T1000 (cell line): ENCODE results near the gene SPON1.
A peak's percentile ranks its signal among the peaks of the same experiment; 100 is the strongest.
"Not testable (repeated sequence)": the region's sequence is repeated elsewhere in the genome, so short reads cannot be mapped to it uniquely, and the experiment has no call there.

Experiments
- DNase-seq: peaks from one replicate; lab custom pipeline; 2025; ENCODE audit warnings: mixed read lengths; lab: John Stamatoyannopoulos, UW

The SPON1 gene

DNA sequence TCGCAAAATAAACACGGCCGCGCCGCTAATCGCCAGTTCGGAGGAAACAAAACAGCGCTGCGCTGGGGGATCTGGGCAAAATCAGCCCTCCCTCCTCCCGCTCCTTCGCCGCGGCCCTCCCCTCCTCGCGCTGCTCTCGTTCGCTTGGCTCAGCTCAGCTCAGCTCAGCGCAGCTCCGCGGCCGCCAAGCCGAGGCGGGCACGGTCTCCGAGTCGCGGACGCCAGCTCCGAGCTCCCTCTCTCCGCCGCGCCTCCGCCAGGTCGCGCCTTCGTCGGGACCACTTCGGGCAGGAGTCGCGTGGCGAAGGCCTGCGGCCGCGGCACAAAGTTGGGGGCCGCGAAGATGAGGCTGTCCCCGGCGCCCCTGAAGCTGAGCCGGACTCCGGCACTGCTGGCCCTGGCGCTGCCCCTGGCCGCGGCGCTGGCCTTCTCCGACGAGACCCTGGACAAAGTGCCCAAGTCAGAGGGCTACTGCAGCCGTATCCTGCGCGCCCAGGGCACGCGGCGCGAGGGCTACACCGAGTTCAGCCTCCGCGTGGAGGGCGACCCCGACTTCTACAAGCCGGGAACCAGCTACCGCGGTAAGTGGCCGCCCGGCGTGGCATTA is at the start of gene SPON1:
Gene SPON1, plus strand, starts transcription at position 162 of the 607 bp plus-strand sequence. Its CDS starts 182 bp downstream, at position 344.
- DNase-seq, result no peak

DNA sequence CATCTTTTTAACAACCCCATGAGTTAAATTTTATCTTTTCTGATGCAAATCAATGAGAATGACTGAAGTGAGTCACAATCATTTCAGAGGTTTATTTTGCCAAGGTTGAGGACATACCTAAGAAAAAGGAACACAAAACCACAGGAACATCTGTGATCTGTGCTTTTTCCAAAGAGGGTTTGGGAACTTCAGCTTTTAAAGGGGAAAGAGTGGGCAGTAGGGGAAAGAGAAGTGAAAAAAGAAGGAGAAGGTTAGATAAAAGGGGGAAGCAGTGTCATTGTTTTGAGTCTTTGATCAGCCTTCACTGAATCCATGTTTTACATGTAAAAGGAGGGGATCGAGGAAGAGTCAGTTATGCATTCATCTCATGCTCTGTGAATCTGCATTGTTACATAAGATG is 45.3 kb upstream of the SPON1 start:
- no peak for DNase-seq

DNA sequence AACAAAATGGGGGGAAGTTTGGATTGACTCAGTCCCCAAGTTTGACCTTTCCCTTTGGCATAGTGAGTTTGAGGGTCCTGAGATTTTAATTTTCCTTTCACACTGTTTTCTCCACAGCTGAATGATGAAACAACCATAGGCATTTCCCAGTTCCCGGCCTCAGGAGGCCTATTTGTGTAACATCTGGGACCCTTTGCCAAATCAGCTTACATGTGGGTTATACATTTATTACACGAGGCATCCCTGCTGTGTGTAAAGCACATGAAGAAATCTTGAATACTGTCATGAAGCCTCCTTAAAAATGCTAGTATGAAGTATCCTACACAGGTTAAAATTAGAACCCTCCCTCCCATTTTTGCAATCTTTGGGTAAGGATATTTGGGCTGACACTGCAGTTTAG is 44.6 kb upstream of the SPON1 start:
- no peak for DNase-seq

DNA sequence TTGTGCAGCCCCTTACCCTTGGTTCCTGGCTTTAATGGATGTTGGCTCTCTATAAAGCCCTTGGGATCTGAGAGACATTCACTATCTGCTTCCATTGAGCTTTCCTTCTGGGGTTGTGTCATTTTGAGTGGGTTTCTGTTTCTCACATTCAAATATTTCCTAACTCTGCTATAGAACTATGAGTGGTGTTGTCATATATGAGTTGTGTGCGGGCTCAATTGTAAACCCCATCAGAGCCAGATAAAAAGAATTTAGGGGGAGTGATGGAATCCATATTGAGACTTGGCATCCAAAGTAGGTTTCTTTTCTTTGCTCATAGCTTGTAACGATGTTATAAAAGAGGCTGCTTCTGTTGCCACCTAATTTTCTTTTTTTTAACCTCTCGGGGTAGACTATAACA is 41.8 kb upstream of the SPON1 start:
- no peak for DNase-seq

DNA sequence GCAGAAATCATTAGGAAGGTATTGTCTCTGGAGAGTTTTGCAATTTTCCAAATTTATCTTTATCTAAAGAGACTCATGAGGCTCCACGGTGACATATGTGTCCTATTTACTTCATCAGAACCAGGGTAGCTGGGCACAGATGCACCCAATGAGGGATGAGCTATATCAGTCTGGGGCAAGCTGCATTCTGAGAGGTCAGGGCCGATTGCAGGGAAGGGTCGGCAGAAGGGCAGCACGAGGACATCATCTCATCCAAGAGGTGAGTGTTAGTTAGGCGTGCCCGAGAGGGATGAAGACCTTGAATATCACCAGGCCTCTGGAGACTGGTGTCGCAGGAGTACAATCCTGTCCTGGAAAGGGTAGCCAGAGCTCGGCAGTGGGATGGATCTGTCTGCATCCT is 41.0 kb upstream of the SPON1 start:
- no peak for DNase-seq

DNA sequence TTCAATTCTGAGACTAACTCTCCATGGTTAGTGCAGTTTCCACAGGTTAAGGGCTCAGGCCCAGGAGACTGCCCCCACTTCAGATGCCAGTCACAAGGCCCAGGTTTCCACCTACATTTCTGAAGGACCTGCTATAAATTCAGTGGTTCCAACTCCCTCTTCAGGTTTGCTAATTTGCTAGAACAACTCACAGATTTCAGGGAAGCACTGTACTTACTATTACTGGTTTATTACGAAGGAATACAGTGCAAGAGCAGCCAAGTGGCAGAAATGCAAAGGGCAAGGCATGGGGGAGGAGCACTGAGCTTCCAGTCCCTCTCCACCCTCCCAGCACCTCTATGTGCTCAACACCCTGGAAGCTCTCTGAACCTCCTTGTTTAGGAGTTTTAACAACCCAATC is 39.3 kb upstream of the SPON1 start:
- DNase-seq, result no peak

DNA sequence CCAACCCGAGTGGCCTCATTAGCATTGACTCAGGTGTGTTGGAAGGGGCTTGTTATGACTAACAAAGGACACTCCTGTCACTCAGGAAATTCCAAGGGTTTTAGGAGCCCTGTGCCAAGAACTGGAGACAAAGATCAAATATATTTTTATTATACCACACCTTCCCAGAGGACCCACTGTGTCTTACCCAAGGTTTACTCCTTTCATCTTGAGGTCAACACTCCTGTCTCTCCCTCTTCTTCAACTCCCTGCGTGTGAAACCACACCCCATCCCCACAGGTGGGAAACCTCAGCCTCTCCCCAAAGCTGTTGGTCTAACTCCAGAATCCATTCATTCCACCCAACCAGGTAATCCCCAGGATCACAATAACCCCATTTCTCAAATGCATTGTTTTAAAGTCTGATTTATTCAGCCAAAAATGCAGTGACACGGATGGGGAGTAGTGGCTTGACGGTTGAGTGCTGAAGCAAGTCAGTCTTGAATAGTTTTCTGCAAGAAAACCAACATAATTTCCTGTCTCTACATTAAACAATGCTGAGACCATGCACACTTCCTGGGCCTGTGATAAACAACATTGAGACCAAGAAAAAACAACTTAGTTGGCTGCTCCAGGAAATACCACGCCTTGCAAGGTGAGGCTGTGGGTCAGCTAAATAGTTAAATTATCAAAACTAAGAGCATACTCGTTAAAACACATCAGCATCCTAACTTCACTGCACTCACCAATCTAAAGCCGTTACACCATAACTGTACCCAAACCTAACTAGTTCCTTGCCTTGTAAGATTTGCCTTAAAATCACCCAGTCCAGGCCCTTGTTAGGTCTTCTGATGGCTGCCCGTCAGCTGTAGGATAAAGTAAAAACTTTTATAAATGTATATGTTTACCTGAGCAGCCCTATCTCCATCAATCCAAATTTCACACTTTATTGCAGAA is 38.5 kb upstream of the SPON1 start:
- no peak for DNase-seq

DNA sequence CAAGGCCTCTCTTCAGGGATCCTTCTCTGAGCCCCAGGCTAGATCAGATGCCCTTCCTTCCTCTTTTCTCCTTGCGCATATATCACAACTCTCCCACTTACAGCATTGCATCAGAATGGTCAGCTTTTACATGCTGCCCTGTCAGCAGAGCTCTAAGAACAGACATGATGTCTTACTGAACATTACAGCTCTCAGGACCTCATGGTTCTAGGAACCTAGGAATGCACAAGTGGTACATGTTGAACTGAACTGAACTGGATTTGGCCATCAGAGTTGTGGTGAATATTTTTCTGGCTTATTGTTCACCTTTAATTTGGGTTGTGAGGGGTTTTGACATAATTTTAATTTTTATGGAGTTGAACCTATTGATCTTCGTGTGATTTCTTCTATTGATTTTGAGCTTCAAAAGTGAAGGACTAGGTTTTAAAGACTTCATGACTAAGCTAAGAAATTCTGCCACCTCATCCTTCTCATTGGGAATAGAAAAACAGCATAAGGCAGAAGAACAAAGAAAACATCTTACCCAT is 37.7 kb upstream of the SPON1 start:
- no peak for DNase-seq

DNA sequence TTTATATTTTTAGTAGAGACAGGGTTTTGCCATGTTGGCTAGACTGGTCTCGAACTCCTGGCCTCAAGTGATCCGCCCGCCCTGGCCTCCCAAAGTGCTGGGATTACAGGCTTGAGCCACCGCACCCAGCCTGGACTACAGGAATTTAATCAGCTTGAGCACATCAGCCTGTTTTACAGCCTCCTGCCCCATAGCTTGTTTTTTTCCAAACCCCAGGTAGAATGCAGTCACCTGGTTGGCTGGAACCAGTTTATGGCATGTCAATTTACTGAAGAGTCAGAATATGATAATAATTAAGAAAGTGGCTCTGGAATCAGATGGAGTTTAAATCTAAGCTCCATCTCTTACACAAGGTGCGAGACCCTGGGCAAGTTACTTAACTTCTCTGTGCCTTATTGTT is 36.2 kb upstream of the SPON1 start:
- not testable (repeated sequence) for DNase-seq

DNA sequence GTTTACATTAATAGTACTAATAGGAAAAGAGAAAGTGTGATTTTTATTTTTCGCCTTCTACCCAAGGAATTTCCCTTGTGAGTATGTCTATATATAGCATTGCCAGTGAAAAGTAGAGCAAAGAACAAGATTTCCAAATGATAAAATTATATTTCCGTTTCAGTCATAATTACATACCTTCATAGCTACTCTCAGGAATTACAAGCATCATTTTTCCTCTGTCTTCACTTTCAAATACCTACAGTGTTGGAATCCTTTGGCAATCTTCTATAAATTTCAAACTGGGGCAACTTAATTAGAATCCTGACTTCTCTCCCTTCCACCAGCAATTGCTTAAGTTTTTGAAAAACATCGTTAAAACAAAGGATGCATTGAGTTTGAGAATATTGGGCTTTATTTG is 35.5 kb upstream of the SPON1 start:
- no peak for DNase-seq

DNA sequence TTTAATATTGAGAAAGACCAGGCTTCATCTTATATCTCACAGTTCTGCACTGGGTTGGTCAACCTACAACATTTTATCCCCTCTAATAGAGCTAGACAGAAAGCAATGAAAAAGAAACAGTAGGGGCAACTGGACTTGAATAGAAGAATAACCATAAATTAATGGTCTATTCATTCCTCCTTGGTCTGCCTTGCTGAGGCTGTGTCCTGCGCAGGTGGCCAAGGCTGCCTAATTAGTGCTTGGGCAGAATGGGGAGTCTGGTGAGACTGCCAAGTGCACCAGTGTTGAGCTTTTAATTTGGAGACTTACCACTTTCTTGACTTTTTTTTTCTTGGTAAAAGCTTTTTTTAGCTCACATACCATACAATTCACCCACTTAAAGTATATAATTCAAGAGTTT is 35.0 kb upstream of the SPON1 start:
- no peak for DNase-seq

DNA sequence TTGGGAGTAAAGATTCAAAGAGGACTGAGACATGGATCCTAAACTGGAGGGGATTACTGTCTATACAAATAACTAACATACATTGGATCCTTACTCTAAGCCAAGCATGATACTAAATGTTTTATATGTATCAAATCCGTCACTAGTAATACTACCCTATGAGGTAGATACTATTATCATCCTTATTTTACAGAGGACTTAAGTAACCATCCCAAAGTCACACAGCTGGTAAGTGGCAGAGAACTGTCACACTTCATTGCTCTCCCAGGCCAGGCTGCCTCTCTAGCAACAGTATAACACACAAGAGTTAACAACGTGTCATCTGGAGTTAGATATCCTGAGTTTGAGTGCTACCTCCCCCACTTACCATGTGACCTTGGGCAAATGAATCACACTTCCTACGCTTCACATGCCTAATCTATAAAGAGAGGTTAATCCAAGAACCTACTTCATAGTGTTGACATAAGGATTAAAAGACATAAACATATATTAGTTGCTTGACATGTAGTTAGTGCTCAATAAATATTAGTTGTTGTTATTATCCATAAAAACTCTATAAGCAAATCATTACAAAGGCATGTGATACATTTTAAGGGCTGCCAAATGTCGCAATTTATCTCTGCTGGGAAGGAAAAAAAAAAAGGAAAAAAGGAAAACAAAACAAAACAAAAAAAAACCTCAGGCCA is 33.8 kb upstream of the SPON1 start:
- no peak for DNase-seq

DNA sequence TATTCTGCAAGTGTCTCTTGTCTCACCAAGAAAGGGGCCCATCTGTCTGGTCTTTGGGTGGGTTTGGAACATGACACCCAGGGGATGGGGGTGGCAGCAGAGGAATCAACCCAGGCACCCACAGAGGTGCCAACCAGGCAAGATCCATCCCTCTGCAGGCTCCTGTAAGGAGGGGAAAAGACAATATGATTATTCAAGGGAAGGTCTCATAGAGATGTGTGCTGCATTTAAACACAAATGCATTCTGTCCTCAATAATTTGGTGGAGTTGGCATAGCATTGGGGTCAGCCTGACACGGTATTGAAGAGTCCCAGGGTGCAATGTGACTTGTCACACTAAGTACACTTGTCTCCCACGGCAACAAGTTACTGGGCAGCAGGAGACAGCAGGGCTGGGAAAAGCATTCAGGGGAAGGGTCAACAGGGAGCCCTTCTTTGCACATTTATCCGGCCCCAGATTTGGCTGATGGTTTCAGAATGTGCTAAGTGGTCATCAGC is 33.1 kb upstream of the SPON1 start:
- no peak for DNase-seq

DNA sequence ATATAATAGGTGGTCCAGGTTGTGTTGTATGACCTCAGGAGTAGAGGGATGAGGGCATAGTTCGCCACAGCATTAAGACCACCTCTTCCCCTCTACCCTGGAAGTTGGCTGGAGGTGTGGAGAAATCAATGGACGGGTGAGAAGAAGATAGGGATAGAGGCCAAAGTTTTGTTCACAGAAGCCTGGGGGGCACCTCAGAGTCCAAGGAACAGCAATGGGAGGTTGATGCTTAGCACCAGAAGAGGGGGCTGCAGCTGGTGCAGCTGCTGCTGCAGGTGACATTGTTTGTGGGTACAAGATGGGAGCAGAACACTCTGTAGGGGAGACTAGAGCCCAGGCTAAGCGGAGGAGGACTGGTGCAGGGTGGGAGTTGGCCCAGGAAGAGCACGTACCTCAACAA is 31.2 kb upstream of the SPON1 start:
- no peak for DNase-seq

DNA sequence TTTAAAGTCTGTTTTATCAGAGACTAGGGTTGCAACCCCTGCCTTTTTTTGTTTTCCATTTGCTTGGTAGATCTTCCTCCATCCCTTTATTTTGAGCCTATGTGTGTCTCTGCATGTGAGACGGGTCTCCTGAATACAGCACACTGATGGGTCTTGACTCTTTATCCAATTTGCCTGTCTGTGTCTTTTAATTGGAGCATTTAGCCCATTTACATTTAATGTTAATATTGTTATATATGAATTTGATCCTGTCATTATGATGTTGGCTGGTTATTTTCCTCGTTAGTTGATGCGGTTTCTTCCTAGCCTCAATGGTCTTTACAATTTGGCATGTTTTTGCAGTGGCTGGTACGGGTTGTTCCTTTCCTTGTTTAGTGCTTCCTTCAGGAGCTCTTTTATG is 25.4 kb upstream of the SPON1 start:
- DNase-seq, result not testable (repeated sequence)

DNA sequence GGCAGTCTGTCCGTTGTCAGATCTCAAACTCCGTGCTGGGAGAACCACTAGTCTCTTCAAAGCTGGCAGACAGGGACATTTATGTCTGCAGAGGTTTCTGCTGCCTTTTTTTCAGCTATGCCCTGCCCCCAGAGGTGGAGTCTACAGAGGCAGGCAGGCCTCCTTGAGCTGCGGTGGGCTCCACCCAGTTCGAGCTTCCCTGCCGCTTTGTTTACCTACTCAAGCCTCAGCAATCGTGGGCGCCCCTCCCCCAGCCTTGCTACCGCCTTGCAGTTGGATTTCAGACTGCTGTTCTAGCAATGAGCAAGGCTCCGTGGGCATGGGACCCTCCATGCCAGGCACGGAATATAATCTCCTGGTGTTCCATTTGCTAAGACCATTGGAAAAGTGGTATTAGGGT is 23.7 kb upstream of the SPON1 start:
- not testable (repeated sequence) for DNase-seq

DNA sequence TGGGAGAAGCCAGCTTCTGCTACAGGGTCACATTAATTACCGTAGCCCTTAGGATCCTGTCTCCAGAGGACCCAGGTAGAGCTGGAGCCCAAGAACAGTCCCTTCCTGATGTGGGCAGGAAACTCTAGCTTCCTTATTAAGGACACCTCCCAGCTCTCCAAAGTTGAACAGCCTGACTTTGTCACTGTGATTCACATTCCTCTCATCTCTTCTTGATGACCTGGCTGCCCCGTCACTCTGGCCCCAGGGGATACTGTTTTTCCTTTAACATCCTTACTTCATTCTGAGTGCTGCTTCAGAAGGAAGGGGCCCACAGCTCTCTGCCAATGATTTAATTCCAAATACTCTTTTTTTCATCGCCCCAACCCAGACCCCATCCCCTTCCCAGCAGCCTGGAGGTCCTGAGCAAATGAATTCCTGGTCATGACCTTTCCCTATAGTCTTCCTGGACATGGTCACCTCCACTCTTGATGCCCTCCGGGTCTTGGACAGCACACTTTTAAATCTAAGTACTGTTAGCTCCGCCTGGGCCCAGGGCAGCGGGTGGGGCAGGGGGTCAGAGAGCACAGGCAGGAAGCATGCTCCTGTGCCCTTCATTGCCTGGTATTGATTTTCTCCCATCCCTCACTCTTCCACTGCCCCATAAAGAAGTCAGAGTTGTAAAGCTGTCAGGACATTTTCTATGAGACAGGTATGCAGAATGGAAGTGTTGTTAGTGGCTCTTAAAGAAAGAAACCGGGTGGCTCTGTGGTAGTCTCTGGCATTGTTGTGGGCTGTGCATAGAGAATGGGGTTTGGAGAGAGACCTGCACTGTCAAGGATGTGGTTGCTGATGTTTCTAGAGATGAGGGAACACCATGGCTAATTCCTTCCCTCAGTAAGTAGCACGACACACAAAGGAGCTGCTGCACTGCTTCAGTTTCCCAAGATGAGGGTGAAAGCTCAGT is 22.3 kb upstream of the SPON1 start:
- DNase-seq, result peak; percentile 47

DNA sequence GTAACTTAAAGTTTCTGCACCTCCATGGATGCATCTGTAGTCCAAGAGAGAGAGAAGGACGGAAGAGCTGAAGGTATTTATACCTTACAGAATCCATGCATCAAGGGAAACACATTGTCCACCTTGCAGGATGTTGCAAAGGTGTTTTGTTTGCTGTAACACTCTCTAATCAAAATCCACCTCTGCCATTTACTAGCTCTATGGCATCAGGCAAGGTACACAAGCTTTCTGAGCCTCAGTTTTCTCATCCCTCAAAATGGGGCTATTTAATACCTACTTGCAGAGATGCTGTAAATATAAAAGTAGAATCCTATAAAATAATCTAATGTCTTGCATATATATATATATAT is 21.6 kb upstream of the SPON1 start:
- DNase-seq, result no peak

DNA sequence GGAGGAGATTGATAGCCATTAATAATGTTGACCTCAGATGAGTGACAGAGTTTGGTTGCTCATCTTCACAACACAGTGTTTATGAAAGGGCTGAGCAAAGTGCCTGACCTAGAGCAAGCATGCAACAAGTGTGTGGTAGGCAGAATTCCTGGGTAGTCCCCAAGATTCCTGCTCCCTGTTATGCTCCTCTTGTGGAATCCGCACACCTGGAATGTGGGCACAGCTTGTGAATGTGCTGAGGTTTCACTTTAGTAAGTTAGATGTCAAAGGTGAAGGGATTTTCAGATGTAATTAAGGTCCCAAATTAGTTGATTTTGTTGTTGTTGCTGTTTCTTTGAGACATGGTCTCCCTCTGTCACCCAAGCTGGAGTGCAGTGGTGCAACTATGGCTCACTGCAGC is 20.7 kb upstream of the SPON1 start:
- DNase-seq, result no peak

DNA sequence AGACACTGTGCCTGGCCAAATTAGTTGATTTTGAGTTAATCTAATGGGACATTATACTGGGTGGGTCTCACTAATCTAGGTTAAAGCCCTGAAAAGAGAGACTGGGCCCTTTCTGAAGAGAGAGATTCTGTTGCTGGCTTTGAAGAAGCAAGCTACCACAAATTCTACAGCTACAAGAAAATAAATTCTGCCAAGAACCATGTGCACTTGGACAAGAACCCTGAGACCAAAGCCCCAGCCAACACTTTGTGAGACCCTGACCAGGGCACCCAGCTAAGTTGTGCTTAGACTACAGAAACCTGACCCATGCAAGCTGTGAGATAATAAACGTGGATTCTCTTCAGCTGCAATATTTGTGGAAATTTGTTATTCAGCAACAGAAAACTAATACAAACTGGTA is 20.1 kb upstream of the SPON1 start:
- DNase-seq, result no peak

DNA sequence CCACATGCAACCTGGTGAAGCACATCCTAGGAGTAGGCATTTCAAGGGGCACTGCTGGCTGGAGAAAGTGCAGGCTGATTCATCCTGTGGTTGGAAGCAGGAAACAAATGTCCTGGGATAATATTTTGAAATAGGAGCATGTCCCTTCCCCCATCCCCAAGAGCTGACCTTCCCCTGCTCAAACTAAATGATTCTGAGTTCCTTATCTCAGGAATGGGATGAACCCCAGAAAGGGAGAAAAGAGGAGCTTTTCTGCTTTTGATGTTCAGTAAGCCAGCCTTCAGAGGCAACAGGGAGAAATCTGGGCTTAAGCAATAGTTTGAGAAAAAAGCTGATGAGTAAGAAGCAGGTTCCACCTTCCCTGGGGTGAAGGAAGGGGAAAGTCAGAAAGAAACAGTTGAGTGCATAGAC is 19.5 kb upstream of the SPON1 start:
- no peak for DNase-seq
